GM18517 (cell line): ENCODE data around the gene SACM1L.
"Not testable (repeated sequence)": the region's sequence is repeated elsewhere in the genome, so short reads cannot be mapped to it uniquely, and the experiment has no call there.

ENCODE experiments used
- ATAC-seq: cut with Tn5 transposase; IDR thresholded peaks from one replicate; pipeline ENCODE4 v1.9.1; 2021; ENCODE audit warnings: mild to moderate bottlenecking, moderate library complexity; ENCODE audit not compliant: unreplicated experiment

Gene SACM1L

GRCh38 chr3:45666757-45667431 lies 22.3 kb upstream of the SACM1L start:
- no peak for ATAC-seq

- no peak for ATAC-seq
These were observed 21.6 kb upstream of the SACM1L start for GRCh38 chr3:45667569-45667934.

GRCh38 chr3:45670436-45670835 lies 18.8 kb upstream of the SACM1L start:
- ATAC-seq = no peak

- ATAC-seq = no peak
These were observed 18.2 kb upstream of the SACM1L start for GRCh38 chr3:45670991-45671390.

- no peak for ATAC-seq
These were observed 15.9 kb upstream of the SACM1L start for GRCh38 chr3:45673273-45673672.

GRCh38 chr3:45676325-45677032 lies 12.7 kb upstream of the SACM1L start:
- ATAC-seq = no peak

- ATAC-seq = no peak
These were observed 12.2 kb upstream of the SACM1L start for GRCh38 chr3:45677033-45677446.

GRCh38 chr3:45677841-45678240 lies 11.4 kb upstream of the SACM1L start:
- ATAC-seq = no peak

GRCh38 chr3:45679805-45680204 lies 9.4 kb upstream of the SACM1L start:
- no peak for ATAC-seq

GRCh38 chr3:45681221-45681620 lies 8.0 kb upstream of the SACM1L start:
- ATAC-seq = no peak

- ATAC-seq = no peak
These were observed 7.3 kb upstream of the SACM1L start for GRCh38 chr3:45681846-45682245.

- no peak for ATAC-seq
These were observed 6.9 kb upstream of the SACM1L start for GRCh38 chr3:45682311-45682710.

- no peak for ATAC-seq
These were observed 6.4 kb upstream of the SACM1L start for GRCh38 chr3:45682786-45683185.

- ATAC-seq = no peak
These were observed 5.5 kb upstream of the SACM1L start for GRCh38 chr3:45683417-45684326.

- ATAC-seq = no peak
These were observed 4.8 kb upstream of the SACM1L start for GRCh38 chr3:45684327-45684892.

GRCh38 chr3:45685722-45686121 lies 3.5 kb upstream of the SACM1L start:
- not testable (repeated sequence) for ATAC-seq

- ATAC-seq = no peak
These were observed 2.3 kb upstream of the SACM1L start for GRCh38 chr3:45686850-45687249.

- ATAC-seq = no peak
These were observed 1.4 kb upstream of the SACM1L start for GRCh38 chr3:45687828-45688193.

- ATAC-seq = no peak
These were observed 858 bp upstream of the SACM1L start for GRCh38 chr3:45688194-45688881.

GRCh38 chr3:45689787-45690145 lies 570 bp downstream of the SACM1L start:
- no peak for ATAC-seq
